Iris pigment epithelial cell (primary cell): ENCODE data around the gene RGS14.
"Not testable (repeated sequence)": the region's sequence is repeated elsewhere in the genome, so short reads cannot be mapped to it uniquely, and the experiment has no call there.

Experiments
- DNase-seq: peaks from one replicate; pipeline ENCODE4 v3.0.0-alpha.2; 2011; ENCODE audit warnings: low read depth

RGS14 gene

DNA sequence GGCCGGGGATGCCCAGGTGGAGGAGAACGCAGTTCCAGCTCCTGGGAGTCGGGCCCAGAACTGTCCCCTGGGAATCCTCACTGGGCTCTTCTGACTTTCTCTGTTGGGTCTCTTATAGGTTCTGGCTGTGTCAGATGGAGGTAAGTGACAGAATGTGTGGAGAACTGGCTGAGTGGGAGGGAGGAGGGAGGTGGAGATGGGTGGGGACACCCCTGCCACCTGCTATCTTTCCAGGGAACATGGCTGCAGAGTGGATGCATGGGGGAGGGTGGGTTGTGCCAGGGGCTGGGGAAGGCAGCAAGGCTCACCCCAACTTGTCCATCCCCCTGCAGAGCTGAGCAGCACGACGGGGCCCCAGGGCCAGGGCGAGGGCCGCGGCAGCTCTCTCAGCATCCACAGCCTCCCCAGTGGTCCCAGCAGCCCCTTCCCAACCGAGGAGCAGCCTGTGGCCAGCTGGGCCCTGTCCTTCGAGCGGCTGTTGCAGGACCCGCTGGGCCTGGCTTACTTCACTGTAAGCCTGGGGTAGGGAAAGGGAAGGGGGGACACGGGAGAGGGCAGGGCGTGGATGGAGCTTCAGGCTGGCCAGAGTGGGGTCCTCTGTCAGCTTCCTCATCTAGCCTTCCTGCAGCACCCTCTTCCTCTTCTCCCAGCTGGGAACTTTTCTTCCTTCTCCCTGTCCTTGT lies 8.3 kb downstream of the RGS14 start:
- no peak for DNase-seq

DNA sequence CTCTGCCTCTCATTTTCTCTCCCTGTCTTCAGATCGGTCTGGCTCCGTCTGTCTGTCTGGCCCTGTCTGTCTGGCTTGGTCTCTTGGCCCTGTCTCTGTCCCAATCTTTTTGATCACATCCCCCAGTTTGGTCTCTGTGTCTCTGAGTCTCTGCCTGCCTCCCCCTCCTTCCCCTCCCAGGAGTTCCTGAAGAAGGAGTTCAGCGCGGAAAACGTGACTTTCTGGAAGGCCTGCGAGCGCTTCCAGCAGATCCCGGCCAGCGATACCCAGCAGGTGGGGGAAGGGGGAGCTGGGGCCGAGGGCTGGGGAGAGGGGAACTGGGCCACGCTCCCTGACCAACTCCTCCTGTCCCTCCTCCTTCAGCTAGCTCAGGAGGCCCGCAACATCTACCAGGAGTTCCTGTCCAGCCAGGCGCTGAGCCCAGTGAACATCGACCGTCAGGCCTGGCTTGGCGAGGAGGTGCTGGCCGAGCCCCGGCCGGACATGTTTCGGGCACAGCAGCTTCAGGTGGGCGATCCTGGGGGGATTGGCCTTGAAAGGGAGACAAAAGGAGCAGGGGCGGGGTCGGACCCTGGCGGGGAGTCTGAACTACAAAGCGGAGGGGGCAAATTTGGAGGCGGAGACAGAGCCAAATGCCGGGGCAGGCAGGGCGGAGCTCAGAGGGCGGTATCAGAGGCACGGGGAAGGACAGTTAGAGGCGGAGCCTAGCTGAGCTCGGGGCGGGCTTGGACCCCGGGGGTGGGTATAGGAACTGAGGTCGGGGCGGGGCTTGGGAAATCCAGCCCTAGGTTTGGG lies 9.0 kb downstream of the RGS14 start:
- DNase-seq = peak; percentile 82

DNA sequence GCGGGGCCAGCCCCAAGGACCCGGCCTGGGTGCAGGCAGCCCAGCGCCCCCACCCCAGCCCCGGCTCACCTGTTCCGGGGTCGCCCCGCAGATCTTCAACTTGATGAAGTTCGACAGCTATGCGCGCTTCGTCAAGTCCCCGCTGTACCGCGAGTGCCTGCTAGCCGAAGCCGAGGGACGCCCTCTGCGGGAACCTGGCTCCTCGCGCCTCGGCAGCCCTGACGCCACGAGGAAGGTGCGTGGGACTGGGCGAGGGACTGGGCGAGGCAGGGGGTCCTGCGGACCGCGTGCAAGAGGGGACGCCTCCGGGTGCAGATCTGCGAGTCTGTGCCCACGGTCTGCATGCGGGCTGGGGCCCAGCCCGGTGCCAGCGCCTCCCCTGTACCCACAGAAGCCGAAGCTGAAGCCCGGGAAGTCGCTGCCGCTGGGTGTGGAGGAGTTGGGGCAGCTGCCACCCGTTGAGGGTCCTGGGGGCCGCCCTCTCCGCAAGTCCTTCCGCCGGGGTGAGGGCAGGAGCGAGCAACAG lies 9.7 kb downstream of the RGS14 start:
- DNase-seq = no peak

- DNase-seq = no peak
Observed at GRCh38 chr5:177367981-177368868, 10.5 kb downstream of the RGS14 start.

DNA sequence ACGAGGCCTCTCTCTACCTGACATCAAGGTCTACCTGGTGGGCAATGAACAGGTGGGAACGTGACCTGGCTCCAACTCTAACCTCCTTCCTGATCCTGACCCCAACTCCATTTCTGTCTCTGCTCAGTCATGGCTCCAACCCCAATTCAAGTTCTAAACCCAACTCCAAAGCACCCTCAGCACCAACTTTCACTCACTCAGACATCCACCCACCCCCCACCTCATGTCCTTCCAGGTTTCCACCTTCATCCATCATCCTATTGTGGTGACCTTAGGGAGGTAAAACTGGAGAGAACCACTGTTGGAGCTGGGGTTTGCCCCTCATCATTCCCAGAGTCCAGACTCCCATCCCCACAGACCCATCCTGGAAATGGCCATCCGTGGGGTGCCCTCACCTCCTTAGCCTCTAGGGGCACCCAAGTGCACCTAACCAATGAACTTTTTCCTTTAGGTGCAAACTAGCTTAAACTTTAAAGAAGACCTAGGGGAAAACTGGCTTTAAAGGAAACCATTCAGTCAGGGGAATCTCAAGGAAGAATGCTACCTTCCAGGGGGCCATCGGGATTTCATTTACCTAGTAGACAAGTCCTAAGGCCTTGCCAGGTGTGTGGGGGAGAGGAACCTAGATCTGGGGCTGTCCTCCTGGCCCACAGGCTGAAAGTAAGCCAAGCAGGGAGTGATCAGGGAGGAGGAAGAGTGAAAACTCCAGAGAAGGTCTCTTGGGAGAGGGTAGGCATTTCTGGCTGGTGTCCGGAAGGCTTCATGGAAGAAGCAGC lies 11.3 kb downstream of the RGS14 start:
- DNase-seq = peak; percentile 26

- DNase-seq = no peak
Observed at GRCh38 chr5:177369645-177370440, 12.1 kb downstream of the RGS14 start.

- DNase-seq = peak; percentile 91
Observed at GRCh38 chr5:177370488-177371119, 12.9 kb downstream of the RGS14 start.

- no peak for DNase-seq
Observed at GRCh38 chr5:177371120-177372033, 13.7 kb downstream of the RGS14 start.

DNA sequence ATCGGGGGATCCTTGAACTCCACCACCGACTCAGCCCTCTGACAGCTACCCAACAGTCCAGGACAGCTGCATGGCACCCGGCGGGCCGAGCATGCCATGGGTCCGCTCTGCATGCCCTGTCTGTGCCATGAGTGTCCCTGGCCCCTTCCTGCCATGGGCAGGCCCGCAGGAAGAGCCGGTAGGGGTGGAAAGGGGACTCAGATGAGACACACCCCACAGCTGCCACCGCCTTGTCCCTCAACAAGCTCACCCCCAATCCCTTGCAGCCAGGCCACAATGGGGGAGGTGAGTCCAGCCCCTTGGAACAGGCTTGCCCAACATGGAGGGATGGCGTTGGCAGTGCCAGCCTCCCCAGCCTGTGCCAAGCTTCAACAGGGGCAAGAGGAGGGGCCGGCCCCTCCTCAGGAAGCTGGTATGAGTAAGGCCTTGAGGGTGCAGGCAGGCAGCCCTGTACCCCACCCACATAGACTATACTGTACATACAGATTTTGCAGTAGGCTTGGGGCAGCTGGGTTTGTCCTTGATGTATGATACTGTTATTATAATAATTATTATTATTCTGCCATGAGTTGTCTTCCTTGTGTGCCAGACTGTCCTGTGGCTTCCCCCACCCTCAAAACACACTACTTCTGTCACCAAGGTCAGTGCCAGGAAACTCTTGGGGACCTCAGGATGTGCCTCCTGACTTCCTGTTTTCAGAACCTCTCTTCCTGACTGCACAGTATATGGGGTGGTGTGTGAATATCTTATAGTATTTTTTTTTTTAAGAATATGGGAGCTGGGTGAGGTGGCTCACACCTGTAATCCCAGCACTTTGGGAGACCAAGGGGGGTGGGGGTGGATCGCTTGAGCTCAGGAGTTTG lies 14.5 kb downstream of the RGS14 start:
- no peak for DNase-seq

GRCh38 chr5:177372910-177373309 lies 15.2 kb downstream of the RGS14 start:
- DNase-seq = no peak

DNA sequence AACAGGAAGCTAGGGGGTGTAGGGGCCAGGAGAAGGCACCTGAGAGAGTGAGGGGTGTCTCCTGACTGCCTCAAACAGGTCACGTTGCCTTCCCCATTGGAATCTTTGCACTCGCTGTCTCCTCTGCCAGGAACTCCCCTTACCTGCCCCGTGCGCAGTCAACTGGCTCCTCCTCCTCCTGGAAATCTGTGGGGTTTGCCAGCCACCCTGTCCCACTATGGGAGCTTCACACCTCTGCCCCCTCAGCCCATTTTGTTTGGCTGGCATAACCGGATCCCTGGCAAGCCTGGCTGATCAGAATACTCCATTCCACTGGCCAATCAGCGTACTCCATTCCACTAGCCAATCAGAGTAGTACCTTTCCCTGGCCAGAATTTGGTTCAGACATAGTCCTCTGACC lies 16.1 kb downstream of the RGS14 start:
- DNase-seq = no peak

GRCh38 chr5:177374211-177374610 lies 16.5 kb downstream of the RGS14 start:
- no peak for DNase-seq

GRCh38 chr5:177375516-177375915 lies 17.8 kb downstream of the RGS14 start:
- DNase-seq = not testable (repeated sequence)

- no peak for DNase-seq
Observed at GRCh38 chr5:177376107-177376506, 18.4 kb downstream of the RGS14 start.

DNA sequence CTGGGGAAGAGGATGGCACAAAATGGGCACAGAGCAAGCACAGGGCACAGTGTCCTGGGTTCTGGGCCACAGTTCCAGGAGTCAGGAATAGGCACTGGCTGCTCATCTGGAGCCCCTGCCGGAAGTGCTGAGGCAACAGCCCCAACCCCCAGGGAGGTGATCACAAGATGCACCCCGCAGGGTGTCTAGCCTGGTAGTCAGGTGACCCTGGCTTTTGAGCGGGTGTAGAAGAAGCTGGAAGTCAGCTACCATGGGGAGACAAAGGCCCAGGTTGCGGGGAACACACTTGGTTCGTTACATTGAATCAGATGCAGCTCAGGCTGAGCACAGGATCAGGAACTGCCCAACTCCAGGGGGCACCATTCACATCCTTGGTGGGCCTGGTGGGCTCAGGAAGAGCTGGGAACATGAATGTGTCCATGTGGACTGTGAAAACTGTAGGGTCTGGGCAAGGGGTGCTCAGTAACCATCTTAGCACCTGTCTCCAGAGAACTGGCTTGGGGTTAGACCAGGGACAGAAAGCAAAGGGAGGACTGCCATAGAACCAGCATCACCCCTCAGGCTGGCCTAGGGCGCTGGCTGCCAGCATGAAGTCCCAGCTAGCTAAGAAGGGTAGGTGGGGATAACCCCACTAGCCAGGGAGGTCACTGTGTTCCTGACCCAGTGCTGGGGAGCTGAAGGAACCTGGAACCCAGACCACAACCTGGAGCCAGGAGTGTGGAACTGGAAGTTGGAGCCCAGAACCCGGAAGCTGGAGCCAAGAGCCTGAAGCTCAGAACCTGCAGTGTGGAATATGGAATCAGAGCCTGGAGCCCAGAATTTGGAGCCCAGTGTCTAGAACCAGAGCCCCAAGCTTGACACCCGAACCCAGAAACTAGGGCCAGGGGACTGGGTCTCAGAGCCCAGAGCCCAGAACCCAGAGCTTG lies 20.4 kb downstream of the RGS14 start:
- no peak for DNase-seq

- DNase-seq = peak; percentile 98
Observed at GRCh38 chr5:177378884-177379883, 21.5 kb downstream of the RGS14 start.
